PC-9 (cell line): ENCODE data around the gene UQCR11. TPM values are rescaled to one million over a fixed set of nuclear protein-coding genes. Genes with fewer than 3 reads are reported as not detected.

Experiments used
- BruUV-seq: library from RNA; stranded (reverse); fragments of 400-500 nt; replicated peaks from 2 replicates; lab custom pipeline; 2021; lab: Mats Ljungman, UMichigan
- CTCF ChIA-PET: fragments of 300-600 bp; sonication (Branson Sonifier 250); formaldehyde crosslinking; loops from one replicate; lab custom pipeline; 2022; ENCODE audit warnings: antibody characterized with exemption; lab: Charles Lee
- POLR2A ChIA-PET: fragments of 300-600 bp; sonication (Branson Sonifier 250); formaldehyde crosslinking; loops from one replicate; lab custom pipeline; 2022; ENCODE audit warnings: antibody characterized with exemption; ENCODE audit not compliant: unreplicated experiment; lab: Charles Lee
- DNase-seq, 2 experiments: peaks; one replicate each; pipeline versions ENCODE4 v3.0.0 to v3.0.0-alpha.2; 2015 to 2022; ENCODE audit warnings: mixed read lengths in 1 of 2
- H2AFZ ChIP-seq: fragments of 200-600 bp; sonication (generic); 2 replicates; pipeline ENCODE4 v1.8.1; 2017; ENCODE audit warnings: antibody characterized with exemption
- H3F3A ChIP-seq: fragments of 200-600 bp; sonication (generic); 2 replicates; pipeline ENCODE4 v1.8.1; 2017; ENCODE audit warnings: antibody characterized with exemption, mild to moderate bottlenecking, low read depth; ENCODE audit not compliant: insufficient read depth
- H3K27ac ChIP-seq: fragments of 200-600 bp; sonication (generic); 2 replicates; pipeline ENCODE4 v1.6.1; 2016; ENCODE audit warnings: mixed run types
- H3K27me3 ChIP-seq: fragments of 200-600 bp; sonication (generic); 2 replicates; pipeline ENCODE4 v1.6.1; 2016; ENCODE audit warnings: low read depth, mixed run types; ENCODE audit not compliant: insufficient read depth
- H3K36me3 ChIP-seq: fragments of 200-600 bp; sonication (generic); 2 replicates; pipeline ENCODE4 v1.6.1; 2016; ENCODE audit warnings: low read depth, mixed run types
- H3K4me1 ChIP-seq: fragments of 200-600 bp; sonication (generic); replicated peaks from 2 replicates; pipeline ENCODE4 v1.6.1; 2016; ENCODE audit warnings: mixed run types; ENCODE audit not compliant: insufficient read depth
- H3K4me2 ChIP-seq: fragments of 200-600 bp; sonication (generic); 2 replicates; pipeline ENCODE4 v1.6.1; 2017; ENCODE audit warnings: mixed run types
- H3K4me3 ChIP-seq: fragments of 200-600 bp; sonication (generic); 2 replicates; pipeline ENCODE4 v1.6.1; 2016; ENCODE audit warnings: mixed run types
- H3K79me2 ChIP-seq: fragments of 200-600 bp; sonication (generic); 2 replicates; pipeline ENCODE4 v1.6.1; 2017; ENCODE audit warnings: low read depth, mixed run types
- H3K9me2 ChIP-seq: fragments of 200-600 bp; sonication (generic); 2 replicates; pipeline ENCODE4 v1.8.1; 2017; ENCODE audit warnings: mild to moderate bottlenecking; ENCODE audit not compliant: insufficient read depth
- H3K9me3 ChIP-seq: fragments of 200-600 bp; sonication (generic); 2 replicates; pipeline ENCODE4 v1.8.1; 2016; ENCODE audit warnings: low read depth; ENCODE audit not compliant: insufficient read depth
- H4K20me1 ChIP-seq: fragments of 200-600 bp; sonication (generic); 2 replicates; pipeline ENCODE4 v1.8.1; 2017; ENCODE audit not compliant: insufficient read depth
- CTCF ChIP-seq: fragments of 200-600 bp; sonication (generic); conservative IDR thresholded peaks from 2 replicates; pipeline ENCODE4 v1.6.1; 2017; ENCODE audit warnings: mixed run types, antibody characterized with exemption, mild to moderate bottlenecking, moderate library complexity
- EZH2 ChIP-seq: fragments of 200-600 bp; sonication (generic); IDR thresholded peaks from 2 replicates; pipeline ENCODE4 v1.8.0; 2017; ENCODE audit warnings: antibody characterized with exemption, low read depth
- intact Hi-C: fragments of 100-400 bp; cut with micrococcal nuclease; formaldehyde crosslinking; loops from one replicate; pipeline ENCODE4 v1.10.0; 2022; ENCODE audit not compliant: unreplicated experiment
- total RNA-seq: library from RNA; stranded (reverse); gene quantifications from 2 replicates; pipeline ENCODE4 v1.2.3, GENCODE V29; 2021

Gene UQCR11
- total RNA-seq, 1 experiment from 2014 or later, result 196 TPM

DNA sequence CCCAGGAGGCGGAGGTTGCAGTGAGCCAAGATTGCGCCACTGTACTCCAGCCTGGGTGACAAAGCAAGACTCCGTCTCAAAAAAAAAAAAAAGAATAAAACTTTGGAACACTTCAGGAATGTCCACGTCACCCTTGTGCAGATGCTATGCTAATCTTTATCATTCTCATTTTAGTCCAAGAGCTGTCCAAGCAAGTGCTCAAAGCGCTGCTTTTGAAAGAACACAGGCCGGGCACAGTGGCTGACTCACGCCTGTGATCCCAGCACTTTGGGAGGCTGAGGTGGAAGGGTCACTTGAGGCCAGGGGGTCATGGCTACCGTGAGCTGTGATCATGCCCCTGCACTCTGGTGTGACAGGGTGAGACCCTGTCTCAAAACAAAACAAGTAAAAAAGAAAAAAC is 11.1 kb upstream of the UQCR11 start:
- BruUV-seq, result no TSS peak
- no peaks in the 10 kb centered on the region for H3K4me1 ChIP-seq
- no peaks in the 10 kb centered on the region for H3K27me3 ChIP-seq
- H3F3A ChIP-seq, result no peaks in the 10 kb centered on the region
- no peaks in the 10 kb centered on the region for H3K9me3 ChIP-seq
- no peaks in the 10 kb centered on the region for H4K20me1 ChIP-seq
- H3K4me2 ChIP-seq, result no peak overlapping the region
- ChIA-PET CTCF (no interaction called here), POLR2A (no interaction called here)
- no peaks in the 10 kb centered on the region for H3K36me3 ChIP-seq
- H2AFZ ChIP-seq, result no peak overlapping the region
- no peak overlapping the region for H3K4me3 ChIP-seq
- no peak overlapping the region for H3K27ac ChIP-seq
- TF ChIP-seq CTCF (no peak), EZH2 (no peak)
- no peak for DNase-seq
- H3K79me2 ChIP-seq, result no peaks in the 10 kb centered on the region
- H3K9me2 ChIP-seq, result no peaks in the 10 kb centered on the region
- intact Hi-C loops, result no loop called here

DNA sequence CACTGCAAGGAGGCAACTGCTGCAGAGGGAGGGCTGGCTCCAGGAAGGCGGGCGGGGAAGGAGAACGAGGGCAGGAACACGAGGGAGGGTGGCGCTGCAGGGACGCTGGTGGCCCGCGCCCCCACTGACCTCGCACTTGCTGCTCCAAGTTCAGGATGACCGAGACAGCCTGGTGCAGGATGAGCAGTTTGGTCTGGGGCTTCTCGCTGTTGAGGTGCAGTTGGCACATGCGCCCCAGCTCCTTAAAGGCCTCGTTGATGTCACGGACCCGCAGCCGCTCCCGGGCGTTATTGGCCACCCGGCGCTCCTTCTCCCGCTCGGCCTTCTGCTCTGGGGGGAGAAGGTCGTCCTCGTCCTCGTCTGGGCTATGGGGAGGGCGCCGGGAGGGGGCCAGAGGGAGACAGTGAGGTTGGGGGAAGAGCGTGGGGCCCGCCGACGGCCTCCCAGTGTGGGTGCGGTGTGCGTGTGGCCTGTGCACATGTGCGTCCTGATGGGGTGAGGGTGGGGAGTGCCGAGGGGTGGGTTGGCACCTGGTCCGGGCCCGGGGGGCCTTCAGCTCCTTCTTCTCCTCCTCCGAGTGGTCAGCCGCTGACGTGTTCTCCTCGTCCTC is 10.0 kb upstream of the UQCR11 start:
- intact Hi-C loops, result no loop called here
- ChIA-PET CTCF (no interaction called here), POLR2A (no interaction called here)
- no peaks in the 10 kb centered on the region for H3K27me3 ChIP-seq
- no peak for DNase-seq
- no peak overlapping the region for H3K4me3 ChIP-seq
- H2AFZ ChIP-seq, result no peak overlapping the region
- no peaks in the 10 kb centered on the region for H4K20me1 ChIP-seq
- H3K4me2 ChIP-seq, result no peak overlapping the region
- no peaks in the 10 kb centered on the region for H3F3A ChIP-seq
- no peaks in the 10 kb centered on the region for H3K79me2 ChIP-seq
- BruUV-seq, result no TSS peak
- no peak overlapping the region for H3K27ac ChIP-seq
- TF ChIP-seq CTCF, result no peak
- TF ChIP-seq EZH2, result no peak
- H3K9me2 ChIP-seq, result no peaks in the 10 kb centered on the region
- H3K36me3 ChIP-seq, result no peaks in the 10 kb centered on the region
- H3K9me3 ChIP-seq, result no peaks in the 10 kb centered on the region
- H3K4me1 ChIP-seq, result no peaks in the 10 kb centered on the region

GRCh38 chr19:1613808-1614570 is 8.7 kb upstream of the UQCR11 start:
- no peaks in the 10 kb centered on the region for H3K9me3 ChIP-seq
- H3K4me1 ChIP-seq, result peaks cover under 1% of the 10 kb centered on the region; the same call in 1 of the 2 replicates
- intact Hi-C loops, result no loop called here
- no peaks in the 10 kb centered on the region for H3K27me3 ChIP-seq
- no peak overlapping the region for H3K4me3 ChIP-seq
- H3K4me2 ChIP-seq, result no peak overlapping the region
- no peaks in the 10 kb centered on the region for H3K79me2 ChIP-seq
- CTCF ChIA-PET, result no interaction called here
- H3K9me2 ChIP-seq, result no peaks in the 10 kb centered on the region
- no peak for TF ChIP-seq EZH2
- no peak for TF ChIP-seq CTCF
- no peaks in the 10 kb centered on the region for H3F3A ChIP-seq
- no peaks in the 10 kb centered on the region for H4K20me1 ChIP-seq
- no peak overlapping the region for H2AFZ ChIP-seq
- H3K27ac ChIP-seq, result no peak overlapping the region
- POLR2A ChIA-PET, result no interaction called here
- no TSS peak for BruUV-seq
- DNase-seq, result no peak
- H3K36me3 ChIP-seq, result no peaks in the 10 kb centered on the region
